GM20431 (cell line): ENCODE data around the gene ASB2.

ENCODE experiments used
- in situ Hi-C: fragments of 300-500 bp; cut with MseI, MboI; formaldehyde crosslinking; loops from one replicate; pipeline ENCODE4 v1.15.0; 2020; ENCODE audit warnings: low sequenced_read_pairs; ENCODE audit not compliant: unreplicated experiment

The ASB2 gene

DNA sequence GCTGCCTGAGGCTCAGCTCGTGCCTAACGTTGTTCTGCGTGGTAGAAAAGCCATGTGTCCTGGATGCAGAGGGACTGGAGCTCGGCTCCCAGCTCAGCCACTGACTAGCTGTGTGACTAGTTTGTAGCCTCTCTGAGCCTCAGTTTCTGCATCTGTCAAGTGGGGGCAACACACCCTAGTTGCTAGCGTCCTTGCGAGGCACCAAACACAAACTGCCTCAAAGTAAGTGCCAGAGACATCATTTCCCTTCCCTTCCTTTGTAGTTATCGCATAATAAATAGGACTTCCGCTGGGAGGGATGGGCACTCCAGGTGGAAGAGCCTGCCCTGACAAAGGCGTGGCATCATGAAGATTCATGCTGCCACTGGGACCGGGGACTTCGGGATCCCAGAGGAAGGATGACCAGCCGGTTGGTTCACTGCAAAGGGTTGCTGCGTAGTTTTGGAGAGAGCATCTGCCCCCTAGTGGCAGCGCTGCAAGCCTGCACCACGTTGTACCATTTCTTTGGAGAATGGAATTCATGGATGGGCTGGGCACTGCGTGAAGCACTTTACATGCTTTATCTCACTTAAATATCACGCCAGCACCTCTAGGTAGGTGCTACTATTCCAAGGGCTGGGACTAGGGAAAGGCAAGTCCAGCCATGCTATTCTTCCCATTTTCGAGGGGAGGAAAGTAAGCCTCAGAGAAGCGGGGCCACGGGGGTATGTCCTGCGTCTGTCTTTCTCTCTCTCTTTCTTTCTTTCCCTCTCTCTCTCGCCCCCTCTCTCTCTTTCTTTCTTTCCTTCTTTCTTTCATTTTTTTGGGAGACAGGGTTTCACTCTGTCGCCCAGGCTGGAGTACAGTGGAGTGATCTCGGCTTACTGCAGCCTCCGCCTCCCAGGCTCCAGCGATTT is 25.4 kb upstream of the ASB2 start:
- in situ Hi-C loops = loop anchor here (5.0 kb wide), 1 partner anchor 64 kb away; no protein-coding TSS in a partner anchor

GRCh38 chr14:94001016-94001415 is 24.6 kb upstream of the ASB2 start:
- in situ Hi-C loops = loop anchor here (5.0 kb wide), 1 partner anchor 64 kb away; no protein-coding TSS in a partner anchor

- in situ Hi-C loops = loop anchor here (5.0 kb wide), 1 partner anchor 63 kb away; no protein-coding TSS in a partner anchor
These were observed 23.9 kb upstream of the ASB2 start for GRCh38 chr14:94000267-94000666.

DNA sequence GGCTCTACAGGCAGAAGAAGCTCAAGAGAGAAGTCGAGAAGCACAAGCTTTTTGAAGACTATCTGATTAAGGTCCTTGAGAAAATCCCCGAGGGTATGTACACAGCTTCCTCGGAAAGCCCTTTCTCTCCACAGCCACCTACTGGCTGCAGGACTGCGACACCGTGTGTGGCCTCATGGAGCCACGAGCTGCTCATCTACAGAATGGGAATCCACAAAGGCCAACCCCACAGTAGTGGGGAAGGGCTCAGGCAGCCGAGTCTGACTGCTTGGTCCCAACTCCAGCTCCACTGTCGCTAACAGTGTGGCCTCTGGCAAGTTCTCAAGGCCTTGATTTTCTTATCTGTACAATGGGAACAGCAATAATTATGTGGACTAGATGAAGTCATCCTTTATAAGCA is 23.2 kb upstream of the ASB2 start:
- in situ Hi-C loops = no loop called here

- in situ Hi-C loops = no loop called here
These were observed 22.6 kb upstream of the ASB2 start for GRCh38 chr14:93998871-93999403.

- in situ Hi-C loops = no loop called here
These were observed 21.8 kb upstream of the ASB2 start for GRCh38 chr14:93997916-93998870.

GRCh38 chr14:93997082-93997481 is 20.7 kb upstream of the ASB2 start, which contains the start of gene CCDC197:
Gene CCDC197 (plus strand): TSS chr14:93997301. CDS start chr14:93998132, 831 bp downstream.
- in situ Hi-C loops = no loop called here

GRCh38 chr14:93996130-93996695 is 19.8 kb upstream of the ASB2 start:
- in situ Hi-C loops = no loop called here

DNA sequence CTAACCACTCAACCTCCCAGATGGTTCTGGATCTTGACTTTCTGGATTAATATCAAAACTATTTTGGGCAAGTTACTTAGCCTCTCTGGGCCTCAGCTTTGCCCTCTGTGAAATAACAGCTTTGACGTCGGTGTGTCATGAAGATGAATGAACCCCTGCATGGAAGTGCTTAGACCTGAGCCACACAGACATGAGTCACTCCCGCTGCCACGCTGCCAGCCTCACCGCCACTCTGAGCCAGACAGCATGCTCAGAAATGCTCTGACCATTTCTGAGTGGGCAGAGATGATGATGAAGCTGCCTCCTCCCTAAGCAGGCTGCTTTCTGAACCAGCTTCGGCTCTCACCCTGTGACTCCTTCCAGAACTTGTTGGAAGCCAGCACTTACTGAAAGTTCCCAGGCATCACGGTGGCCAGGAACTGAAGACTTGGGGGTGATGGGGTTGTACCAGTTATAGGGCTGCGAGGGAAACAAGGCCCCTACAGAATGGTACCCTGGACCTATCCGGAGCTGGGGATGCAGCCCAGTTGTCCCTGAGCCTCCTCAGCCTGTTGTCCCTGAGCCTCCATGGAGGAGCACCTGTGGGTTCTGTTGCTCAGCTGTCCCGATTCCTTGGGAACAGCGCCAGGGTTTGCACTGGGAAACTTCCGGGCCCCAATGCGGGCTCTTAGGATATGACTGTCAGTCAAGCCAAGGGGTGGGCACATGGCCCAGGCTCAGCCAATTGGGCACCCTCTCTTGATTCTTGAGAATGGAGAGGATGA is 18.7 kb upstream of the ASB2 start:
- in situ Hi-C loops = no loop called here

- in situ Hi-C loops = no loop called here
These were observed 17.0 kb upstream of the ASB2 start for GRCh38 chr14:93993382-93993781.

DNA sequence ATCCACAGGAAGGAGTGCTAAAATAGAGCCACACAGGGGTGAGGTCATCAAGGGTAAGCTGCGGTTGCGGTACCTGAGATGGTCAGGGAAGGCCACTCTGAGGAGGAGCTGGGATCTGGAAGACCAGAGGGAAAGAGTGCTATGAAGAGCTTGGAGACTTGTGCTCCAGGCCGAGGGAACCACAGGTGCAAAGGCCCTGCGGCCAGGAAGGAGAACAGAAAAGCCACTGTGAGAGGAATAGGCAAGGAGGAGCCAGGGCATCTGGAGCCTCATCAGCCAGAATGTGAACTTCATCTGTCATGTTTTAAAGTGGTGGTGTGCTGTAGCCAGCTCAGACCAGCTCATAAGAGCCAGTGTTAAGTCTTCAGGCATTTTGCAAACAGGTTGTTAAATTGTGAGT is 15.3 kb upstream of the ASB2 start:
- in situ Hi-C loops = no loop called here

- in situ Hi-C loops = no loop called here
These were observed 14.8 kb upstream of the ASB2 start for GRCh38 chr14:93991212-93991611.

DNA sequence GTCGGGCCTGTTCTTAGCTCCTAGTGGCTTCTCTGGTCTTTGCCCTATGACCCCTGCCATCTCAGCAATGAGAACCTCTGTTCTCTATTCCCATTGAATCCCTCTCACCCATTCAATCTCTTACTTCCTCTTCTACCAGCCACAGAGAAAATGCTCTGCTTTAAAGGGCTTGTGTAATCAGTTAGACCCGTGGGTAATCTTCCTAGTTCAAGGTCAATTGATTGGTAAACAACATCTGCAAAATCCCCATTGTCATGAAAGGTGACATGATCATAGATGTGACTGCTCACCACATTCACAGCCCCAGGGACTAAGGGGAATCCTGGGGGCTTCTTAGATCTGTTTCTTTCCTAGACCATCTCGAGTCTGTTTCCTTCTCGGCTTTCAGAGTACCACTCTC is 13.6 kb upstream of the ASB2 start:
- in situ Hi-C loops = no loop called here

GRCh38 chr14:93987815-93988476 is 11.6 kb upstream of the ASB2 start:
- in situ Hi-C loops = no loop called here

DNA sequence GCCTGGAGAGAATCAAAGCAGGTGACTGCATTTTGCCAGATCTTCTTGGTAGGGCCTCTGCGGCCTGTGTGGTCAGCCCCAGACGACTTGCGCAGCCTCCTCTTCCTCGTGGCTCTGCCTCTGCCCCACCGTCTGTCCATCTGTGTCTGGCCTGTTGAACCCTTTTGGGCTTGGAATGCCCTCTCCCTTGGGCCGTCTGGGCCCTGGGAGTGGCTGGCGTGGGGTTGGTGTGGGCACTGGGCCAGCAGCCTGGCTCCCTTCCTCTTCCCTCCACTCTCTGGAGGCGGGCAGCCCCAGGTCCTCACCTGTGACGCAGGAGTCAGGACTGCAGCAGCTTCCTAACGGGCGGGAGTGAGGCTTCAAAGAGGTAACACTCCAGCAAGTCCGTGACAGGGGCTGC is 11.0 kb upstream of the ASB2 start:
- in situ Hi-C loops = no loop called here

DNA sequence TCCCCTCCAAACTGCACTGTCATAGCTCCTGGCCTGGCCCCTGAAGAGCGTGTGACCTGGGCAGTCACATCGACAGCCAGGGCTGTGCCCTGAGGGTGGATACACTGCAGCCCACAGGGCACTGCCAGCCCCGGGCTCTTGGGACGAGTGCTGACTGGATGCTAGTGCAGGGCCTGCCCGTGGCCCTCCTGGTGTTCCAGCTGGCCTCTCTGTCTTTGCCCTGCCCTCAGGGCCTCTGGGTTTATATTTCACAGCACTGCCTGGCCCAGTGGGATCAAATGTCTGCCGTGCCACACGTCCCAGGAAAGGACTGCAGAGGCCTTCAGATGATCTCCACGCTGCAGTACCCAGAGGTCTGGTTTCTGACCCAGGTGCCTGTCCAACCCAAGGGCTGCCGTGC is 10.6 kb upstream of the ASB2 start:
- in situ Hi-C loops = no loop called here

- in situ Hi-C loops = no loop called here
These were observed 8.6 kb upstream of the ASB2 start for GRCh38 chr14:93984987-93985410.

DNA sequence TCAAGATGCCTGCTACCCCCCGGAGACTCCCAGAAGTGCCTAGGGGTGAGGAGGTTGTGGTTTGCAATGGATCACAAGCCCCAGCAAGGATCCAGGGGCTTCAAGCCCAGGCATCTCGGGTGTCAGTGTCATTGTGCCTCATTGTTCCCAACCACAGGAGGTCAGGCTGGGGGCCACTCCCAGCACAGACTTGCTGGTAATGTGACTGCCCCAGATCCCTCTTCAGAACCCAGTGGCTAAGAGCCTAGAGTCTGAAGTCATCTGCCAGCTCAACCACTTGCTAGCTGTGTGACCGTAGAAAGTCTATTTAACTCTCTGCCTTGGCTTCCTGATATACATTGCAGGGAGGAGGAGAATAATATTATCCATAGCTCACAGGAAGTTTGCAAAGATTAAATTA is 7.7 kb upstream of the ASB2 start:
- in situ Hi-C loops = no loop called here
